Suppressor macrophage treated with lipopolysaccharide for 1 hour (primary cell): ENCODE data around the gene SLC44A2.

Source experiments
- DNase-seq, 3 donors: peaks; one replicate each; pipeline ENCODE4 v3.0.0-alpha.2; 2020 to 2022

SLC44A2 gene

GRCh38 chr19:10683582-10683981 lies 58.2 kb downstream of the SLC44A2 start:
- DNase-seq: no peak

GRCh38 chr19:10685210-10685609 lies 59.9 kb downstream of the SLC44A2 start:
- no peak for DNase-seq

GRCh38 chr19:10686193-10686592 lies 60.8 kb downstream of the SLC44A2 start:
- no peak for DNase-seq

- no peak for DNase-seq
These were observed 61.5 kb downstream of the SLC44A2 start for GRCh38 chr19:10686661-10687517.

- DNase-seq: no peak
These were observed 62.4 kb downstream of the SLC44A2 start for GRCh38 chr19:10687518-10688288.

- DNase-seq: no peak
These were observed 63.4 kb downstream of the SLC44A2 start for GRCh38 chr19:10688545-10689280.

GRCh38 chr19:10690341-10690781 lies 65.0 kb downstream of the SLC44A2 start:
- DNase-seq: peak in 2 of 3 donors; percentile 28 to 43

- DNase-seq: no peak
These were observed 66.0 kb downstream of the SLC44A2 start for GRCh38 chr19:10691178-10691881.

GRCh38 chr19:10691883-10692282 lies 66.5 kb downstream of the SLC44A2 start:
- DNase-seq: no peak

GRCh38 chr19:10692673-10693264 lies 67.4 kb downstream of the SLC44A2 start:
- no peak for DNase-seq
